ENCODE measurements around the gene IL3. TPM values are rescaled to one million over a fixed set of nuclear protein-coding genes. Genes with fewer than 3 reads are reported as not detected.

The IL3 gene
- total RNA-seq, 1 experiment from 2014 or later = not detected

- no peak for DNase-seq (ENCODE audit: low read depth, low spot score)
- in situ Hi-C loops (cut with HindIII; ENCODE audit: low pct_unique_long_range_greater_than_20kb, low sequenced_read_pairs) (no loop called here), intact Hi-C loops (cut with micrococcal nuclease; ENCODE audit: unreplicated experiment) (no loop called here)
- Histone ChIP-seq H3K4me1 (ENCODE audit: control insufficient read depth, insufficient read depth, low read length) (no peaks in the 10 kb centered on the region), H3K27ac (ENCODE audit: low read length) (no peak overlapping the region), H3K9me3 (ENCODE audit: control insufficient read depth, insufficient read depth, low read depth, low read length) (no peaks in the 10 kb centered on the region), H3K4me3 (ENCODE audit: low read depth in 2 of 2, low read length in 2 of 2) (no peak overlapping the region), H3K27me3 (ENCODE audit: control insufficient read depth, insufficient read depth, low read length) (no peaks in the 10 kb centered on the region), H3K36me3 (ENCODE audit: control insufficient read depth, insufficient read depth, low read length) (no peaks in the 10 kb centered on the region)
- no peak for ATAC-seq
- CTCF ChIA-PET = no interaction called here
- POLR2A ChIA-PET = no interaction called here
- BruUV-seq (replicated peaks) = no TSS peak
- TF ChIP-seq TCF7L2 (IDR thresholded peaks at IDR 0.05; ENCODE audit: low read depth, low read length) = no peak
- TF ChIP-seq, protein P1, sequence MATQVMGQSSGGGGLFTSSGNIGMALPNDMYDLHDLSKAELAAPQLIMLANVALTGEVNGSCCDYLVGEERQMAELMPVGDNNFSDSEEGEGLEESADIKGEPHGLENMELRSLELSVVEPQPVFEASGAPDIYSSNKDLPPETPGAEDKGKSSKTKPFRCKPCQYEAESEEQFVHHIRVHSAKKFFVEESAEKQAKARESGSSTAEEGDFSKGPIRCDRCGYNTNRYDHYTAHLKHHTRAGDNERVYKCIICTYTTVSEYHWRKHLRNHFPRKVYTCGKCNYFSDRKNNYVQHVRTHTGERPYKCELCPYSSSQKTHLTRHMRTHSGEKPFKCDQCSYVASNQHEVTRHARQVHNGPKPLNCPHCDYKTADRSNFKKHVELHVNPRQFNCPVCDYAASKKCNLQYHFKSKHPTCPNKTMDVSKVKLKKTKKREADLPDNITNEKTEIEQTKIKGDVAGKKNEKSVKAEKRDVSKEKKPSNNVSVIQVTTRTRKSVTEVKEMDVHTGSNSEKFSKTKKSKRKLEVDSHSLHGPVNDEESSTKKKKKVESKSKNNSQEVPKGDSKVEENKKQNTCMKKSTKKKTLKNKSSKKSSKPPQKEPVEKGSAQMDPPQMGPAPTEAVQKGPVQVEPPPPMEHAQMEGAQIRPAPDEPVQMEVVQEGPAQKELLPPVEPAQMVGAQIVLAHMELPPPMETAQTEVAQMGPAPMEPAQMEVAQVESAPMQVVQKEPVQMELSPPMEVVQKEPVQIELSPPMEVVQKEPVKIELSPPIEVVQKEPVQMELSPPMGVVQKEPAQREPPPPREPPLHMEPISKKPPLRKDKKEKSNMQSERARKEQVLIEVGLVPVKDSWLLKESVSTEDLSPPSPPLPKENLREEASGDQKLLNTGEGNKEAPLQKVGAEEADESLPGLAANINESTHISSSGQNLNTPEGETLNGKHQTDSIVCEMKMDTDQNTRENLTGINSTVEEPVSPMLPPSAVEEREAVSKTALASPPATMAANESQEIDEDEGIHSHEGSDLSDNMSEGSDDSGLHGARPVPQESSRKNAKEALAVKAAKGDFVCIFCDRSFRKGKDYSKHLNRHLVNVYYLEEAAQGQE (IDR thresholded peaks at IDR 0.05; ENCODE audit: insufficient read depth in 1 of 2, low read depth in 2 of 2, low read length in 1 of 2) = no peak
- TF ChIP-seq CTCF (IDR thresholded peaks at IDR 0.05) = no peak
- TF ChIP-seq POLR2AphosphoS5 (IDR thresholded peaks at IDR 0.05; ENCODE audit: low read depth, low read length) = no peak
- TF ChIP-seq SIN3A (IDR thresholded peaks at IDR 0.05; ENCODE audit: borderline replicate concordance, insufficient read depth, low read depth, low read length) = no peak
Measured at GRCh38 chr5:132054697-132055440, 5.6 kb upstream of the IL3 start.

GRCh38 chr5:132055441-132055807, 5.0 kb upstream of the IL3 start:
- intact Hi-C loops (cut with micrococcal nuclease; ENCODE audit: unreplicated experiment) (no loop called here), in situ Hi-C loops (cut with HindIII; ENCODE audit: low pct_unique_long_range_greater_than_20kb, low sequenced_read_pairs) (no loop called here)
- CTCF ChIA-PET = no interaction called here
- Histone ChIP-seq H3K9me3 (ENCODE audit: control insufficient read depth, insufficient read depth, low read depth, low read length) (no peaks in the 10 kb centered on the region), H3K27ac (ENCODE audit: low read length) (no peak overlapping the region), H3K4me3 (ENCODE audit: low read depth in 2 of 2, low read length in 2 of 2) (no peak overlapping the region), H3K4me1 (ENCODE audit: control insufficient read depth, insufficient read depth, low read length) (no peaks in the 10 kb centered on the region), H3K27me3 (ENCODE audit: control insufficient read depth, insufficient read depth, low read length) (no peaks in the 10 kb centered on the region), H3K36me3 (ENCODE audit: control insufficient read depth, insufficient read depth, low read length) (no peaks in the 10 kb centered on the region)
- no peak for DNase-seq (ENCODE audit: low read depth, low spot score)
- TF ChIP-seq CTCF (IDR thresholded peaks at IDR 0.05) = no peak
- no peak for TF ChIP-seq SIN3A (IDR thresholded peaks at IDR 0.05; ENCODE audit: borderline replicate concordance, insufficient read depth, low read depth, low read length)
- TF ChIP-seq POLR2AphosphoS5 (IDR thresholded peaks at IDR 0.05; ENCODE audit: low read depth, low read length) = no peak
- TF ChIP-seq TCF7L2 (IDR thresholded peaks at IDR 0.05; ENCODE audit: low read depth, low read length) = no peak
- TF ChIP-seq, protein P1 (IDR thresholded peaks at IDR 0.05; ENCODE audit: insufficient read depth in 1 of 2, low read depth in 2 of 2, low read length in 1 of 2) = no peak
- no TSS peak for BruUV-seq (replicated peaks)
- POLR2A ChIA-PET = no interaction called here
- no peak for ATAC-seq

Data from Panc1 (cell line).